SK-N-SH (cell line): ENCODE data around the gene POMGNT1. TPM values are rescaled to one million over a fixed set of nuclear protein-coding genes. Genes with fewer than 3 reads are reported as not detected.
A peak's percentile ranks its signal among the peaks of the same experiment; 100 is the strongest.

ENCODE experiments used
- CTCF ChIA-PET: fragments of 300-600, 350-600 bp; formaldehyde crosslinking; extraction: SDS; loops from one replicate; lab custom pipeline; 2021; lab: Yijun Ruan, JAX
- POLR2A ChIA-PET: fragments of 350-600 bp; sonication (Branson Sonifier 250); formaldehyde crosslinking; extraction: SDS; loops from one replicate; lab custom pipeline; 2020; ENCODE audit warnings: antibody characterized with exemption, inconsistent platforms; lab: Yijun Ruan, JAX
- DNase-seq: peaks from one replicate; pipeline ENCODE4 v3.0.0; 2012
- H2AFZ ChIP-seq: fragments of 200-600 bp; sonication (generic); 2 replicates; pipeline ENCODE4 v1.8.1; 2016; ENCODE audit warnings: antibody characterized with exemption, mild to moderate bottlenecking, low read depth
- H3F3A ChIP-seq: fragments of 200-600 bp; sonication (generic); replicated peaks from 2 replicates; pipeline ENCODE3; 2016; ENCODE audit warnings: antibody characterized with exemption, mild to moderate bottlenecking; ENCODE audit not compliant: insufficient read depth
- H3K27ac ChIP-seq, 2 experiments: fragments of 200-500 bp in 1 of 2; fragments of 200-600 bp in 1 of 2; sonication (Bioruptor generic) in 1 of 2; sonication (generic), shearing (Covaris generic) in 1 of 2; 2 replicates each; pipeline versions ENCODE4 v1.5.1 to v1.6.1; 2014 to 2016; ENCODE audit warnings: low read depth in 2 of 2, inconsistent platforms in 1 of 2, low read length in 1 of 2, mild to moderate bottlenecking in 1 of 2, mixed read lengths in 1 of 2
- H3K27me3 ChIP-seq: fragments of 200-600 bp; sonication (generic), shearing (Covaris generic); 2 replicates; pipeline ENCODE4 v1.6.1; 2016; ENCODE audit warnings: mixed run types; ENCODE audit not compliant: insufficient read depth
- H3K36me3 ChIP-seq, 2 experiments: fragments of 200-500 bp in 1 of 2; fragments of 200-600 bp in 1 of 2; sonication (Bioruptor generic) in 1 of 2; sonication (generic) in 1 of 2; replicated peaks in 1 of 2; 2 replicates each; pipeline versions ENCODE3 to v1.5.1; 2014 to 2016; ENCODE audit warnings: low read length in 1 of 2, mild to moderate bottlenecking in 1 of 2; ENCODE audit not compliant: insufficient read depth in 2 of 2, control insufficient read depth in 1 of 2
- H3K4me1 ChIP-seq, 2 experiments: fragments of 200-500 bp in 1 of 2; fragments of 200-600 bp in 1 of 2; sonication (Bioruptor generic) in 1 of 2; sonication (generic), shearing (Covaris generic) in 1 of 2; 2 replicates each; pipeline versions ENCODE4 v1.5.1 to v1.6.1; 2014 to 2016; ENCODE audit warnings: low read depth in 1 of 2, low read length in 1 of 2, mixed run types in 1 of 2; ENCODE audit not compliant: insufficient read depth in 2 of 2, control insufficient read depth in 1 of 2
- H3K4me2 ChIP-seq: fragments of 200-600 bp; sonication (generic), shearing (Covaris generic); 2 replicates; pipeline ENCODE4 v1.6.1; 2017; ENCODE audit warnings: mixed run types
- H3K4me3 ChIP-seq, 2 experiments: fragments of 200-500 bp in 1 of 2; fragments of 200-600 bp in 1 of 2; sonication (Bioruptor generic) in 1 of 2; sonication (generic), shearing (Covaris generic) in 1 of 2; 2 replicates each; pipeline versions ENCODE4 v1.5.1 to v1.8.1; 2014 to 2016; ENCODE audit warnings: low read depth in 2 of 2, inconsistent platforms in 1 of 2, low read length in 1 of 2, mild to moderate bottlenecking in 1 of 2, mixed read lengths in 1 of 2, moderate library complexity in 1 of 2
- H3K79me2 ChIP-seq: fragments of 200-600 bp; sonication (generic); 2 replicates; pipeline ENCODE4 v1.8.1; 2017; ENCODE audit warnings: mild to moderate bottlenecking; ENCODE audit not compliant: insufficient read depth
- H3K9ac ChIP-seq: fragments of 200-600 bp; sonication (generic); 2 replicates; pipeline ENCODE4 v1.6.1; 2017; ENCODE audit warnings: mixed run types
- H3K9me2 ChIP-seq: fragments of 200-600 bp; sonication (generic); 2 replicates; pipeline ENCODE4 v1.6.1; 2017; ENCODE audit warnings: mixed run types
- H3K9me3 ChIP-seq: fragments of 200-600 bp; sonication (generic); 2 replicates; pipeline ENCODE4 v1.6.1; 2017; ENCODE audit warnings: mixed run types, mild to moderate bottlenecking, moderate library complexity
- H4K20me1 ChIP-seq: fragments of 200-600 bp; sonication (generic); 2 replicates; pipeline ENCODE4 v1.6.1; 2017; ENCODE audit warnings: mild to moderate bottlenecking, mixed run types; ENCODE audit not compliant: insufficient read depth
- CHD2 ChIP-seq: fragments of 150-350 bp; IDR thresholded peaks from 2 replicates; pipeline ENCODE4 v1.6.1; 2018; ENCODE audit warnings: low read length; ENCODE audit not compliant: partially characterized antibody
- CTCF ChIP-seq: fragments of 200-600 bp; sonication (generic); IDR thresholded peaks from 2 replicates; pipeline ENCODE4 v1.6.1; 2017; ENCODE audit warnings: antibody characterized with exemption, mild to moderate bottlenecking, moderate library complexity
- FOXJ3 ChIP-seq: sonication (generic); formaldehyde crosslinking; IDR thresholded peaks from 2 replicates; pipeline ENCODE4 v1.5.1; 2020; ENCODE audit warnings: mild to moderate bottlenecking, missing genetic modification reagents
- GABPA ChIP-seq: IDR thresholded peaks from 2 replicates; pipeline ENCODE4 v1.4.0; 2012; ENCODE audit warnings: low read depth, mild to moderate bottlenecking
- GATA2 ChIP-seq: sonication (generic); formaldehyde crosslinking; IDR thresholded peaks from 2 replicates; pipeline ENCODE4 v1.5.0; 2020; ENCODE audit warnings: mild to moderate bottlenecking, missing genetic modification reagents
- JUND ChIP-seq: IDR thresholded peaks from 2 replicates; pipeline ENCODE4 v1.4.0; 2012
- MAX ChIP-seq: IDR thresholded peaks from 2 replicates; pipeline ENCODE4 v1.4.0; 2012; ENCODE audit warnings: low read depth
- MEF2A ChIP-seq: IDR thresholded peaks from 2 replicates; pipeline ENCODE4 v1.4.0; 2012; ENCODE audit warnings: low read depth, borderline replicate concordance
- MXI1 ChIP-seq: IDR thresholded peaks from 2 replicates; pipeline ENCODE4 v1.6.1; 2012; ENCODE audit warnings: mild to moderate bottlenecking, low read depth, low read length, improper control_type of control experiment
- NRF1 ChIP-seq: IDR thresholded peaks from 2 replicates; pipeline ENCODE4 v1.6.1; 2012; ENCODE audit warnings: low read depth, mild to moderate bottlenecking, low read length
- PBX3 ChIP-seq: IDR thresholded peaks from 2 replicates; pipeline ENCODE4; 2012
- POLR2AphosphoS5 ChIP-seq: IDR thresholded peaks from 2 replicates; pipeline ENCODE4 v1.6.1; 2012; ENCODE audit warnings: low read depth, low read length
- RAD21 ChIP-seq: IDR thresholded peaks from 2 replicates; pipeline ENCODE4 v1.6.1; 2012; ENCODE audit warnings: mild to moderate bottlenecking, low read length
- RCOR1 ChIP-seq: fragments of 150-350 bp; IDR thresholded peaks from 2 replicates; pipeline ENCODE4 v1.6.1; 2017; ENCODE audit warnings: antibody characterized with exemption, low read length
- REST ChIP-seq: IDR thresholded peaks from 2 replicates; pipeline ENCODE4 v1.6.1; 2012; ENCODE audit warnings: mild to moderate bottlenecking, low read depth, low read length, moderate library complexity
- SIN3A ChIP-seq: IDR thresholded peaks from 2 replicates; pipeline ENCODE4 v1.6.1; 2012; ENCODE audit warnings: low read depth, mild to moderate bottlenecking, low read length, moderate library complexity, borderline replicate concordance
- TAF1 ChIP-seq: IDR thresholded peaks from 2 replicates; pipeline ENCODE4 v1.6.1; 2012; ENCODE audit warnings: low read depth, mild to moderate bottlenecking, low read length, moderate library complexity, borderline replicate concordance
- TCF12 ChIP-seq: IDR thresholded peaks from 2 replicates; pipeline ENCODE4 v1.4.0; 2012
- USF2 ChIP-seq: fragments of 150-350 bp; IDR thresholded peaks from 2 replicates; pipeline ENCODE4 v1.6.1; 2017; ENCODE audit warnings: antibody characterized with exemption, low read length, low read depth, borderline replicate concordance
- YY1 ChIP-seq: IDR thresholded peaks from 2 replicates; pipeline ENCODE4 v1.4.0; 2012; ENCODE audit warnings: low read depth, mild to moderate bottlenecking
- WGBS: methylation state at CpG from one replicate; pipeline ENCODE4 v1.1.6; 2017; ENCODE audit warnings: low lambda C conversion rate; 5-methylcytosine and 5-hydroxymethylcytosine counted together
- polyA plus RNA-seq, 3 experiments: library from polyadenylated mRNA; depleted of rRNA; stranded (reverse); fragments of >200 nt; gene quantifications; 2 replicates each; pipeline ENCODE4 v1.2.3, GENCODE V29; 2012

POMGNT1 gene
- 165 and 198 TPM in 2 replicates for polyA plus RNA-seq (2012; rRNA removed)
- 92.0 and 140 TPM in 2 replicates for polyA plus RNA-seq (2012; cell fraction: cytosol; rRNA removed)
- polyA plus RNA-seq (2012; cell fraction: nucleus; rRNA removed) = 333 and 360 TPM in 2 replicates

- ChIA-PET POLR2A (interaction anchor here (1.4 kb wide), 1 partner anchor 66 kb away, joined by 4 read pairs; the partner anchor contains the start of gene PIK3R3), CTCF (interaction anchor here (1.2 to 3.5 kb wide), 6 partner anchors 11 to 161 kb away, joined by 3 to 15 read pairs (median 6); no protein-coding TSS in a partner anchor)
- Histone ChIP-seq H3F3A (peaks cover 8% of the 10 kb centered on the region), H3K27ac (peak within 1 kb of the TSS; percentile 45 to 77), H3K79me2 (peaks cover 33% of the 10 kb centered on the region), H2AFZ (peak within 1 kb of the TSS; percentile 87; the same call in 1 of the 2 replicates), H3K27me3 (no peaks in the 10 kb centered on the region), H3K9ac (peak within 1 kb of the TSS; percentile 82), H3K9me3 (no peaks in the 10 kb centered on the region), H3K4me3 (peak within 1 kb of the TSS; percentile 70 to 76), H3K4me1 (peaks cover 5 to 14% of the 10 kb centered on the region in 2 experiments; a peak in 2 of 4 replicates), H3K4me2 (peak within 1 kb of the TSS; percentile 83), H3K36me3 (peaks cover 5 to 34% of the 10 kb centered on the region in 2 experiments), H3K9me2 (no peaks in the 10 kb centered on the region), H4K20me1 (no peaks in the 10 kb centered on the region)
- DNase-seq = peak; percentile 98
- no peak for TF ChIP-seq MEF2A
- TF ChIP-seq TCF12 = no peak
- TF ChIP-seq NRF1 = no peak
- TF ChIP-seq USF2 = no peak
- no peak for TF ChIP-seq GATA2 (CRISPR knock-in tag)
- TF ChIP-seq CTCF = peak; percentile 47; the same call in 1 of the 2 replicates
- TF ChIP-seq MAX = no peak
- TF ChIP-seq YY1 = no peak
- peak; percentile 40; the same call in 1 of the 2 replicates for TF ChIP-seq SIN3A
- no peak for TF ChIP-seq CHD2
- no peak for TF ChIP-seq FOXJ3 (CRISPR knock-in tag)
- no peak for TF ChIP-seq PBX3
- TF ChIP-seq GABPA = no peak
- TF ChIP-seq TAF1 = peak; percentile 53; the same call in 1 of the 2 replicates
- peak; percentile 31; the same call in 1 of the 2 replicates for TF ChIP-seq RCOR1
- peak; percentile 65; the same call in 1 of the 2 replicates for TF ChIP-seq POLR2AphosphoS5
- no peak for TF ChIP-seq JUND
- 0 out of 2 replicates have a peak, but pooled peaks have one; percentile 11 for TF ChIP-seq REST
- peak; percentile 50 for TF ChIP-seq RAD21
- TF ChIP-seq MXI1 = peak; percentile 44; the same call in 1 of the 2 replicates
- WGBS = 20% methylated on average over 1 of the region's 67 CpGs
Measured at GRCh38 chr1:46197964-46198811, at the start of gene POMGNT1. Gene POMGNT1 (minus strand): TSS chr1:46198434. CDS start chr1:46197821, 613 bp downstream.
